Effector memory CD8-positive, alpha-beta T cell (primary cell): Measurements from ENCODE around the gene SORBS2.
"Not testable (repeated sequence)": the region's sequence is repeated elsewhere in the genome, so short reads cannot be mapped to it uniquely, and the experiment has no call there.

Experiments used
- ATAC-seq: fragments of 150-1000 bp; cut with Tn5 transposase; replicated peaks from 2 replicates; pipeline ENCODE4 v1.10.0; 2021; ENCODE audit warnings: mild to moderate bottlenecking, moderate library complexity
- DNase-seq, 3 experiments: peaks; one replicate each; pipeline ENCODE4 v3.0.0; 2021
- H3K27ac Mint-ChIP-seq, 2 donors: one replicate each; pipeline ENCODE4 v1.8.0; 2022; ENCODE audit warnings: mild to moderate bottlenecking in 2 of 2, mixed read lengths in 2 of 2, moderate library complexity in 2 of 2
- H3K27me3 Mint-ChIP-seq, 2 donors: one replicate each; pipeline ENCODE4 v1.8.0; 2022; ENCODE audit warnings: mixed read lengths in 2 of 2
- H3K36me3 Mint-ChIP-seq: one replicate; pipeline ENCODE4 v1.8.0; 2022; ENCODE audit warnings: mild to moderate bottlenecking, moderate library complexity, mixed read lengths; ENCODE audit not compliant: insufficient read depth
- H3K4me1 Mint-ChIP-seq, 2 donors: one replicate each; pipeline ENCODE4 v1.8.0; 2022; ENCODE audit warnings: low read depth in 2 of 2, mixed read lengths in 2 of 2
- H3K4me3 Mint-ChIP-seq, 2 donors: one replicate each; pipeline ENCODE4 v1.8.0; 2022; ENCODE audit warnings: mild to moderate bottlenecking in 2 of 2, mixed read lengths in 2 of 2, moderate library complexity in 2 of 2
- H3K9me3 Mint-ChIP-seq, 2 donors: one replicate each; pipeline ENCODE4 v1.8.0; 2022; ENCODE audit warnings: mixed read lengths in 2 of 2

Gene SORBS2

GRCh38 chr4:185729391-185729804 lies 82.6 kb downstream of the SORBS2 start:
- H3K27me3 Mint-ChIP-seq, result peaks cover 17 to 35% of the 10 kb centered on the region in 2 donors
- no peak overlapping the region for H3K4me3 Mint-ChIP-seq
- no peak for DNase-seq
- no peak overlapping the region for H3K27ac Mint-ChIP-seq
- peaks cover 0 to 3% of the 10 kb centered on the region in 2 donors for H3K9me3 Mint-ChIP-seq
- H3K36me3 Mint-ChIP-seq, result no peaks in the 10 kb centered on the region
- ATAC-seq, result no peak
- no peaks in the 10 kb centered on the region for H3K4me1 Mint-ChIP-seq

GRCh38 chr4:185728893-185729292 lies 83.1 kb downstream of the SORBS2 start:
- no peak overlapping the region for H3K4me3 Mint-ChIP-seq
- H3K4me1 Mint-ChIP-seq, result no peaks in the 10 kb centered on the region
- no peaks in the 10 kb centered on the region for H3K36me3 Mint-ChIP-seq
- no peak for DNase-seq
- peaks cover 17 to 30% of the 10 kb centered on the region in 2 donors for H3K27me3 Mint-ChIP-seq
- peaks cover 0 to 3% of the 10 kb centered on the region in 2 donors for H3K9me3 Mint-ChIP-seq
- no peak for ATAC-seq
- H3K27ac Mint-ChIP-seq, result no peak overlapping the region

DNA sequence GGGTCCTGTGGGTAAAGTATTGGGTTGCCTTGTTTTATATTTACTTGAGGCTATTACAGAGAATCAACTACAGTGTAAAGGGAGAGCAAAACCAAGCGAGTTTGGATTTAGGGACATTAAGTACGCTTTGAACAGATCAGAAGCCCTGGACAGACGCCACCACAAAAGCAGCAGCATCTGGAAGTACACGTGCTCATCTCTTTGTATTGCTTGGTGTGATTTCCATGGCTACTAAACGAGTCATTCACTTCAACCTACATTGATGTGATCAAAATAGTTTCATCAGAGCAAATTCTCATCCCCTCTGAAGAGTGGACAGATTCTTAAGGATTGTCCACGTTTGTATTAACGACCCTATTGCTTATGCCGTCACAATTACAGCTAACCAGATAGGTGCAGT lies 85.1 kb downstream of the SORBS2 start:
- no peaks in the 10 kb centered on the region for H3K4me1 Mint-ChIP-seq
- H3K4me3 Mint-ChIP-seq, result no peak overlapping the region
- H3K27ac Mint-ChIP-seq, result no peak overlapping the region
- no peaks in the 10 kb centered on the region for H3K9me3 Mint-ChIP-seq
- no peaks in the 10 kb centered on the region for H3K36me3 Mint-ChIP-seq
- DNase-seq (no peak), ATAC-seq (no peak)
- peaks cover 2 to 10% of the 10 kb centered on the region in 2 donors for H3K27me3 Mint-ChIP-seq

DNA sequence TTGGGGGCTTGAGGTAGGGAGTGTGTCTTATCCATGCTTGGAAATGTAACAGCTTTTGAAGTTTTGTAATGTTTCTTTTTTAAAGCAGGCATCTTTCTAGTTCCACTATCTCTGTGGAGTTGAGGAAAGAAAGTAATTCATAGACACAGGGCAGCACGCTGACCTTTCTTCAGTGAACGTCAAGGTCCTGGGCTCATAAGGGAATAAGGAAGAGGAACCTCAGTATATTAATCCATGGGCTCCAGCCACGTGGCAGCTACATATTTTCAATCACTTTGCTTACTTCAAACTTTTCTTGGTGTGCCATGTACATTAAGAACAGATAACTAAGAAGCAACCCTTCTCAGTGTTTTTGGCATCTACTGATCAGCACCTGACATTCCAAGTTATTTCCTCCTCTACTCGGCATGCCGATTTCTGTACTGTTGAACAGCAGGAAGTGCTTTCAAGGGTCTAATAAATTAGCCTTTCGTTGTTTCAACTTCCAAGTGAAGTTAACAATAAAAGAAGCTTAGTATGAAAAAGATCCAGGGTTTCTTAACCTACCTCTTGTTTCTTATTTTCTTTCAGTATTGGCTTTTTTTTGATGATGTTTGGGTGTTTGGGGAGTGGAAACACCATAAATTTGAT lies 88.2 kb downstream of the SORBS2 start:
- no peak overlapping the region for H3K27ac Mint-ChIP-seq
- ATAC-seq, result no peak
- DNase-seq, result no peak
- peaks cover 3% of the 10 kb centered on the region for H3K36me3 Mint-ChIP-seq
- no peaks in the 10 kb centered on the region for H3K4me1 Mint-ChIP-seq
- H3K4me3 Mint-ChIP-seq, result no peak overlapping the region
- H3K9me3 Mint-ChIP-seq, result no peaks in the 10 kb centered on the region
- H3K27me3 Mint-ChIP-seq, result peaks cover 0 to 7% of the 10 kb centered on the region in 2 donors

- no peak overlapping the region for H3K4me3 Mint-ChIP-seq
- DNase-seq (no peak), ATAC-seq (no peak)
- H3K4me1 Mint-ChIP-seq, result no peaks in the 10 kb centered on the region
- no peaks in the 10 kb centered on the region for H3K9me3 Mint-ChIP-seq
- peaks cover 3% of the 10 kb centered on the region for H3K36me3 Mint-ChIP-seq
- H3K27ac Mint-ChIP-seq, result no peak overlapping the region
- H3K27me3 Mint-ChIP-seq, result no peaks in the 10 kb centered on the region
These were observed 90.0 kb downstream of the SORBS2 start for GRCh38 chr4:185722029-185722316.

DNA sequence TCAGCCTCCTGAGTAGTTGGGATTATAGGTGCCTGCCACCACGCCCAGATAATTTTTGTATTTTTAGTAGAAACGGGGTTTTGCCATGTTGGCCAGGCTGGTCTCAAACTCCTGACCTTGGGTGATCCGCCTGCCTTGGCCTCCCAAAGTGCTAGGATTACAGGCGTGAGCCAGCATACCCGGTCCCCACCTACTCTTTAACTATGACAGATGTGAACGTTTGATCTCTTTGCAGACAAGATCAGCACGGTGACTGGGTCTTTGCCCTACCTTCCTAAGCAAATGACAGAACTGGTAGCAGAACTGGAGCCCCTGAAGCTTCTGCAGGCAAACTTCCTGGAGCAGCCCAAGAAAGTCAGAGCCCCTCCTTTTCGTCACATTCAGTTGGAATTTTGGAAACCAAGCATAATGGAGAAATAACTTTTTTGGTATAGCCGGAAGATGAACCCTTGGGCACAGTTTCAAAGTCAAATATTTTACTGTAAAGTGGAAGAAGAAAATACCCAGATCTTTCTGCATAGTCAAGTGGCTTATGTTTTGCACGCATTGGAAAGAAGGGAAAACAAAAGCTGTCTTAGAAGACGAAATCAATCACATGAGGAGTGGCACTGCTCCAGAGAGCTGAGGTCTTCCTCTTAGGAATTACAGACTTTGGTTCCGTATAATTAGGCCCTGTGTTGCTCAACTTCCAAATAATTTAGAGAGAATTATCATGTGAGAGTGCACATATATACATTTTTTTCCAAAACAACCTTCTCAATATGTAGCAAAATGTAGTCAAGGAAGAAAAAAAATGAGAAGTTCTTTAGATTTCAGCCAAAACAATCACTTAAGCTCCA lies 90.6 kb downstream of the SORBS2 start:
- no peak overlapping the region for H3K4me3 Mint-ChIP-seq
- no peak for ATAC-seq
- no peaks in the 10 kb centered on the region for H3K27me3 Mint-ChIP-seq
- no peaks in the 10 kb centered on the region for H3K4me1 Mint-ChIP-seq
- H3K9me3 Mint-ChIP-seq, result no peaks in the 10 kb centered on the region
- DNase-seq, result no peak
- H3K27ac Mint-ChIP-seq, result no peak overlapping the region
- H3K36me3 Mint-ChIP-seq, result peaks cover 3% of the 10 kb centered on the region

- ATAC-seq (no peak), DNase-seq (no peak)
- H3K9me3 Mint-ChIP-seq, result no peaks in the 10 kb centered on the region
- H3K4me3 Mint-ChIP-seq, result no peak overlapping the region
- no peaks in the 10 kb centered on the region for H3K4me1 Mint-ChIP-seq
- peaks cover 1 to 3% of the 10 kb centered on the region in 2 donors for H3K27me3 Mint-ChIP-seq
- H3K27ac Mint-ChIP-seq, result no peak overlapping the region
- H3K36me3 Mint-ChIP-seq, result peaks cover 3% of the 10 kb centered on the region
These were observed 92.5 kb downstream of the SORBS2 start for GRCh38 chr4:185719500-185719858.

GRCh38 chr4:185718578-185719499 lies 93.2 kb downstream of the SORBS2 start:
- H3K27ac Mint-ChIP-seq, result no peak overlapping the region
- no peaks in the 10 kb centered on the region for H3K4me1 Mint-ChIP-seq
- ATAC-seq (no peak), DNase-seq (no peak)
- no peak overlapping the region for H3K4me3 Mint-ChIP-seq
- peaks cover 6 to 8% of the 10 kb centered on the region in 2 donors for H3K27me3 Mint-ChIP-seq
- no peaks in the 10 kb centered on the region for H3K9me3 Mint-ChIP-seq
- peaks cover 3% of the 10 kb centered on the region for H3K36me3 Mint-ChIP-seq

DNA sequence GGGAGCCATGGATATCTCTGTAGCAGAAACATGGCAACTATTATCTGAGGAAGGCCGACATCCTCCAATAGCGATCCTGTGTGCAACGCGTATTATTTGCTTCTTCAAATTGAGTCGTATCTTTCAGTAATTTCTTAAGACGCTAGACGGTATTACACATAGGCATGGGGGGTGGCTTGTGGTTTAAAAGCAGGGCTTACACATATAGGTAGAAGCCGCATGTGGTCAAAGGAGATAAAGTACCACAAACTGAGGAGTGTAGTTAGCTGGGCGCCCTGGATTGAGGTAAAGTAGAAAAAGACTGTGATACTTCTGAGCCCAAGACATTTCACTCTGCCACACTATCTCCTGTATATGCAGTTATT lies 94.6 kb downstream of the SORBS2 start:
- DNase-seq (no peak), ATAC-seq (no peak)
- Mint-ChIP-seq H3K27ac (no peak overlapping the region), H3K4me1 (no peaks in the 10 kb centered on the region), H3K4me3 (no peak overlapping the region), H3K9me3 (no peaks in the 10 kb centered on the region), H3K36me3 (peaks cover 3% of the 10 kb centered on the region), H3K27me3 (peaks cover 13 to 20% of the 10 kb centered on the region in 2 donors)

DNA sequence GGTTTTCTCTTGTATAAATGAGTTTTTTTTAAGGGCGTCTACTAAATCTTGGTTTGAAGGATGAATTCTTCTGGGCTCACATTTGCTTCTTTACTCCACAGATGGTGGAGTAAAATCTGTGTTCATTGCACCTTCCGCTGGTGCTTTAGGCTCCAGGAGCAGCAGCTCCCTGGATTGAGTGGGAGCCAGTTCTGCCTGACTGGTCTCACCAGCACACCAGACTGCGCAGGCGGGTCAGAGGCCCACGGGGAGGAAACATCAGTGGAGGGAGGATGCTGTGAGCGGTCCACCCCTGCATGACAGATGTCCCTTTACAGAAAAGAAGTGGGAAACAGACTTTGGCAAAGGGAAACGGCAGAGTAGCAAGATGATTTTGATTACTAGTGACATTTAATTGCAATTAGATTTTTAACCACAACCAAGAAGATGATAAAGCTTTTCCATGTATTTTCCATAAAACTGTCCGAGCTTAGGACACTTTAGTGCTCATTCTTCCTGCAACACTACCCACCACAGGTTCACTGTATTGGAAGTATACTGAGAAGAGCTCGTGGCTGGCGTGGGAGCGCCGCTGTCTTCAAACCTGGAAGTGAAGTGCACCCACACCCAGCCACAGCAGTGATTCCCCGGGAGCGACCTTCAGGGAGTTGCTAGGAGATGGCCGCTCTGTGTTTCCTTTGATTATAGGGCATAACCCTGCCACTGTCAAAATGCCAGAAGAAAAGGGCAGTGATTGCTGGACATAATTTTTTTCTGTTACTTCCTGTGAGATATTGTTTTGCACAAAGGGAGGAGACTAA lies 95.2 kb downstream of the SORBS2 start:
- Mint-ChIP-seq H3K4me3 (no peak overlapping the region), H3K9me3 (peaks cover 0 to 2% of the 10 kb centered on the region in 2 donors), H3K4me1 (no peaks in the 10 kb centered on the region), H3K27me3 (peaks cover 13 to 26% of the 10 kb centered on the region in 2 donors), H3K27ac (no peak overlapping the region), H3K36me3 (peaks cover 3% of the 10 kb centered on the region)
- DNase-seq (no peak), ATAC-seq (no peak)

DNA sequence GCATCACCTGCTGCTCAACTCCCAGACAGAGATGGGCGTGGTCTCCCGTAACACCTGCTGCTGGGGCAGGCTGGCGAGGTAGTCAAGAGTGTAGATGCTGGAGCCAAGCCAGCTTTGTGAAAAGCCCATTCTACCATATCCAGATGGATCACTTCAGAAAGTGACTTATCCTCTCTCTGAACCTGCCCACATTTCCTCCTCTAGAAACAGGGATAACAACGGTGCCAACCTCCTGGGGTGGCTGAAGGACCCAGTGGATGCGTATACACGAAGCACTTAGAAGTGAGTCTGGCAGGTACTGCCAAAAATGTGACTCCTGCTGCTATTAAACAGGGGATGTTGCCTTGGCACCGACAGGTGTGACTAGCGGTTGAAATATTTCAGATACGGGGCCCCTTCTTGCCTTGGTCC lies 95.8 kb downstream of the SORBS2 start:
- H3K9me3 Mint-ChIP-seq, result peaks cover 0 to 3% of the 10 kb centered on the region in 2 donors
- no peak overlapping the region for H3K4me3 Mint-ChIP-seq
- no peak for DNase-seq
- peaks cover 2% of the 10 kb centered on the region for H3K36me3 Mint-ChIP-seq
- ATAC-seq, result no peak
- no peaks in the 10 kb centered on the region for H3K4me1 Mint-ChIP-seq
- peaks cover 13 to 31% of the 10 kb centered on the region in 2 donors for H3K27me3 Mint-ChIP-seq
- H3K27ac Mint-ChIP-seq, result no peak overlapping the region

DNA sequence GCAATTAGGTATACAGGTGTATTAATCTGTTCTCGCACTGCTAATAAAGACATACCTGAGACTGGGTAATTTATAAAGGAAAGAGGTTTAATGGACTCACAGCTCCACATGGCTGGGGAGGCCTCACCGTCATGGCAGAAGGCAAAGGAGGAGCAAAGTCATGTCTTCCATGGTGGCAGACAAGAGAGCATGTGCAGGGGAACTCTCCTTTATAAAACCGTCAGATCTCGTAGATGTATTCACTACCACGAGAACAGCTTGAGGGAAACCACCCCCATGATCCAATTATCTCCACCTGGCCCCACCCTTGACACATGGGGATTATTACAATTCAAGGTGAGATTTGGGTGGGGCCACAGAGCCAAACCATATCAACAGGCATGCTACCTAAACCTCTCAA lies 97.5 kb downstream of the SORBS2 start:
- H3K36me3 Mint-ChIP-seq, DNase-seq, H3K9me3 Mint-ChIP-seq, H3K4me3 Mint-ChIP-seq, H3K4me1 Mint-ChIP-seq, H3K27ac Mint-ChIP-seq, ATAC-seq: not testable (repeated sequence)
- H3K27me3 Mint-ChIP-seq, result peaks cover 13 to 47% of the 10 kb centered on the region in 2 donors

- Mint-ChIP-seq H3K27ac (no peak overlapping the region), H3K9me3 (peaks cover 0 to 3% of the 10 kb centered on the region in 2 donors), H3K4me1 (no peaks in the 10 kb centered on the region), H3K4me3 (no peak overlapping the region), H3K36me3 (no peaks in the 10 kb centered on the region), H3K27me3 (peaks cover 13 to 47% of the 10 kb centered on the region in 2 donors)
- DNase-seq (no peak), ATAC-seq (no peak)
These were observed 98.3 kb downstream of the SORBS2 start for GRCh38 chr4:185713731-185714130.
